Cerebellar cortex (tissue), 1 donor: Measurements from ENCODE around the gene HOXB8.
A peak's percentile ranks its signal among the peaks of the same experiment; 100 is the strongest.

Experiments
- DNase-seq: peaks from one replicate; pipeline ENCODE4 v3.0.0-alpha.2; 2015; ENCODE audit warnings: low spot score

Gene HOXB8

DNA sequence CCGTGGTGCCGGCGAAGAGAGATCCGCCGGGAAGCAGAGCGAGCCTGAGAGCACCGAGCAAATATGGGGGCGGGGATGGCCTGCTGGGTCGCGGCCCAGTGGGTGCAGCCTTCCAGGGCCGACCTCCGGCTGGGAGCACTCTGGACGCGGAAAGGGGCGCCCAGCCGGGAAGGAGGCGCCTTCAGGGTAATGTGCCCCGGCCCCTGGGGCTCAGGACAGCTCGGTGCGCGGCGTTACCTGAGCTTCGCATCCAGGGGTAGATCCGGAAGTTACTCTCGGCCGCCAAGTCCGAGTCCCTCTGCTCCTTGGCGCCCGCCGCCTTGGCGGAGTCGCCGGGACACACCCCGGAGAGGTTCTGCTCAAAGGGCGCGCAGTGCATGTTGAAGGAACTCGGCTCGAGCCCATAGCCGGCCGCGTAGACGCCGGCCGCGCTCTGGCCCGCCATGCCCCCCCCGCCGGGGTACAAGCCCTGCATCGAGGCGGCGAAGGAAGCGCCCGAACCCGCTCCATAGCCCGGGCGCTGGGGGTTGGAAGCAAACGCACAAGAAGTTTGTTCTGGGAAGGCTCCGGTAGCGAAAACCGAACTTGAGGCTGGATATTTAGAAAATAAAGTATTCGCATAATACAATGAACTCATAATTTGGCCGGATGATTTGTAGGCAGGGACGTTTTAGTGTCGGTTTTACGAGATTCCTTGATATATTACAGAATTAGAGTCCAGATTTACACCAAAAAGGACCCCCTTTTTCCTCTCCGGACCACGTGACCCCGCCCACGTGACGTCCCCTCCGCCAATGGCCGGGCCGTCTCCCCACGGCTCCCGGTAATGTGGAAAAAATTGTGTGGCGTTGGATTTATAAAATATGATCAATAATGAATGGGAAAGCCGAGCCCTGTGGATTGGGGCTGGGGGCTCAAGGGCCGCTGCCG lies 4.5 kb downstream of the HOXB8 start, which contains the start of gene HOXB7:
Gene HOXB7, minus strand, starts transcription at position 736 of the 930 bp plus-strand sequence. Its CDS starts 99 bp downstream, at position 637.
- peak; percentile 36 for DNase-seq

DNA sequence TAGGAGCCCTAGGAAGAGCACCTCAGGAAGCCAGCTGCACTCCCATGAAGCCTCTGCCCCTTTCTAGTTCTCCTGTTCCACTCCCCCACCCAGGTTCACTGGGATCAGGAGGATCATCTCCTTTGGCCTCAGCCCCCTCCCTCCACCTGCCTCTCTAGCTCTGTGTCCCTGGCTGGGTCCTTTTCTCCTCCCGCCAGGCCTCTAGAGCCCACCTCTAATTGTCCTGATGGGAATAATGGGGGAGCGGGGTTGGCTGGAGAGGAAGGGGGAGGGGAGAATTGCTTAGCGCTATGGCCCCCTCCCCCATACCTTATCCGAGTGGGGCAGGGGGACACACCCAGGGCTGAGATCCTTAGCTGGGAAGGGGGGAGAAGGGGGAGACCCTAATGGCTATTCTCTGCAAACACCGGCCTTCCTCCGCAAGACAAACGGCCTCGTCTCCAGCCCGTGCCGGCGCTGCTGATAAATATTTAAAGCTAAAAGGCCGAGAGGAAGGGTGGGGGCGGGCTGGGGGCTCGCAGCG lies 5.3 kb downstream of the HOXB8 start:
- no peak for DNase-seq

DNA sequence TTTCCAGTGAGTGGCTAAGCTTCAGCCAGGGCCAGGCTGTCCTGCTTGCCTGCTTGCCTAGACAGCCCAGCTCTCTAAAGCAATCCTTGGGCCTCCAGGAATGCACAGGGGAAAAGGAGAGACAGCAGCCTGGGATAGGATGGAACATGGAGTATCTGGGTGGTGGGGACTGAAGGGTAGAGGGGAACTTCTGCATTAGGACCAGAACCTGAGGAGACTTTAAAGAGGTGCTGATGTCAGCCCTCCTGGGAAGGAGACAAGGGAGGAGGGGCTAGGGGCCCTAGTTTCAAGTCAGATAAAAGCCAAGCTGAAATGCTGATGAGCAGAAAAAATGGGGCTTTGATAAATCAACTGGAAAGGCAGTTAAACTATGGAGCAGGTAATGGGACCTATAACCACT lies 6.1 kb downstream of the HOXB8 start:
- no peak for DNase-seq

DNA sequence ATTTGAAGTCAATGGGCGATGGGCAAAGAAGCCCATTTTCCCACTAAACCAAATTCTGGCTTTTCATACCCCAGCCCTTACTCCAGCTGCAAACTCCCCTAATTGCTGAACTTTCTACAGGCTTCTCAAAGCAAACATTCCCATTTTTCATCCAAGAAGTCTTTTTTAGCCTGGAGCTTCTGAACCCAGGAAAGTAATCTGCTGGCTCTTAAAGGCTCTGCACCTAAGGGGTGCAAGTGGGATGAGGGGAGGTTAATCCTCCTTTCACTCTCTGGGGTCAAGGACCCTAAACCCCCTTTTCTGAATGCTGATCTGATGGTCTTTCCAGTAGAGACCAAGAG lies 6.6 kb downstream of the HOXB8 start:
- DNase-seq: no peak

GRCh38 chr17:48606892-48607614 lies 8.0 kb downstream of the HOXB8 start:
- DNase-seq: no peak

DNA sequence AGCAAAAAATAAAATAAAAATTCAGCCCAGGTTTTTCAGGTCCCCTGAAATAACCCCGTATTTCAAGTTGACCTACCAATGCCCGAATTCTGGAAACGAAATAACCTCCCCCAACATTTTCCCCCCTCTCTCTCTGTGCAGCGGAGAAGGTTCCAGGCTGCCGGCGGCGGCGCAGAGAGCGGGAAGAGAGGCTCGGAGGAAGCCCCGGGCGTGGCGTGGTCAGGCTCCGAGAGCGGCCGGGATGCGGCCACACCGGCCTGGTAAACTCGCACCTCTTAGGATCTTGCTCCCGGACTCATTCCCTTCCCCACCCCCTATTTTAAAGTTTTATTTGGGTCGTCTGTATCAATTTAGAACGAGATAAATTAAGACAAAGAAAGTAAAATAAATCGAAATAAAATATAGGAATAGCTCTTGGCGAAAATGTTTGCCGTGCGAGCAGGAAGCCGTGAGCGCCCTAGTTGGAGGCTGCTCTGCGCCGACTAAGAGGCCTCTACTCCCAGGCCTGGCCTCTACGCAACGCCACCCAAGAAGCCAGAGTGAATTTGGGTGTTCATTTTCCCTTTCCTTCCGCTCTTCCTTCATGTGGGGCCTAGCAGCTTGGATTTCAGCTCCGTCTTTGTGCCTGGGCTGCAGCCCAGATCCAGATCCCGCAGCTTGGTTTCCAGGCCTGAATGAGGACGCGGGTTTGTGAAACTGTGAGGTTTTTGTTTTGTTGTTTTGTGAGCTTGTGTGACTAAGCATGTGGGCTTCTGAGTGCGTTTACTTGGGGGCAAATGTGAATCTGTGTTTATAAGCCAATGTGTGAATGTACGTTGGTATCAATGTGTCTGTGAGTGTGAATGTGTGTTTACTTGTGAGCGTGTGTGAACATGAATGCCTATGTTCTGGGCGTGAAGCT lies 8.9 kb downstream of the HOXB8 start:
- DNase-seq: no peak

- no peak for DNase-seq
These were observed 9.6 kb downstream of the HOXB8 start for GRCh38 chr17:48605409-48605919.

GRCh38 chr17:48604770-48605329 lies 10.2 kb downstream of the HOXB8 start, which contains the start of gene HOXB6:
Gene HOXB6, minus strand, starts transcription at chr17:48604986. Its CDS starts 6,836 bp downstream, at chr17:48598150.
- DNase-seq: no peak

DNA sequence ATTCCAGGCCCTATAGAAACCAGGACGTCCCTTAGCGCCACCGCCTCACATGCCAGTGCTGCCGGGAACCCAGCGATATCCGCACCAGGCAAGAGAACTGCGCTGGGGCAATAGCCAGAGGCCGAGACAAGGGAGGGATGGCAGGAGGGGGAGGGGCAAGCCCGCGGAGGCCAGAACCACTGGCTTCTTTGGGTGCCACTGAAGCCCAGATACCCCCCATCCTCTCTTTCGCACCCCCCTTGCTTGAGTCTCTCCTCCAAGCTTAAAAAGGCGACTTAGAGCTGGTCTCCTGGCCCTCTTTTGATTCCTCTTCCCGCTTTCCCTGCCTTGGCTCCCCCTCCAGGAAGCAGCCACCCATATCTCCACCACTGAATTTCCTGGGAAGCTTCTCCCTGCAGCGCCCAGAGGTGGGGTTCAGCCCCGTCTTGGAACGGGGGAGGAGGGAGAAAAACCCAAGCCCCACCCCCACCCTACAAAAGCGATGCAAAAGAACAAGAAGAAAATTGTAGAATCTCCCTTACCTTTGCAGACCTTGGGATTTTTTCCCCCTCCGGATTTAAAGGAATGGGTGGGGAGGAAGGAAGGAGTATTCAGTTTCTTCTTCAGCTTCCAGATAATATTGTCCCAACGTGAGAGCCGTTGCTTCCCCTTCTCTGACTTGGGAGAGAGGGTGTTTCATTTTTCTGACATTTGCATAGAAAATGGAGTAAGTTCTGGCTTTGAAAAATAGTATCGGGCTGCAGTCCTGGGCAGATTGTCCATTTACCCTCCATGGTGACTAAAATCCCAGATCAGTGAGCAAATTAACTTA lies 10.9 kb downstream of the HOXB8 start:
- DNase-seq: no peak

DNA sequence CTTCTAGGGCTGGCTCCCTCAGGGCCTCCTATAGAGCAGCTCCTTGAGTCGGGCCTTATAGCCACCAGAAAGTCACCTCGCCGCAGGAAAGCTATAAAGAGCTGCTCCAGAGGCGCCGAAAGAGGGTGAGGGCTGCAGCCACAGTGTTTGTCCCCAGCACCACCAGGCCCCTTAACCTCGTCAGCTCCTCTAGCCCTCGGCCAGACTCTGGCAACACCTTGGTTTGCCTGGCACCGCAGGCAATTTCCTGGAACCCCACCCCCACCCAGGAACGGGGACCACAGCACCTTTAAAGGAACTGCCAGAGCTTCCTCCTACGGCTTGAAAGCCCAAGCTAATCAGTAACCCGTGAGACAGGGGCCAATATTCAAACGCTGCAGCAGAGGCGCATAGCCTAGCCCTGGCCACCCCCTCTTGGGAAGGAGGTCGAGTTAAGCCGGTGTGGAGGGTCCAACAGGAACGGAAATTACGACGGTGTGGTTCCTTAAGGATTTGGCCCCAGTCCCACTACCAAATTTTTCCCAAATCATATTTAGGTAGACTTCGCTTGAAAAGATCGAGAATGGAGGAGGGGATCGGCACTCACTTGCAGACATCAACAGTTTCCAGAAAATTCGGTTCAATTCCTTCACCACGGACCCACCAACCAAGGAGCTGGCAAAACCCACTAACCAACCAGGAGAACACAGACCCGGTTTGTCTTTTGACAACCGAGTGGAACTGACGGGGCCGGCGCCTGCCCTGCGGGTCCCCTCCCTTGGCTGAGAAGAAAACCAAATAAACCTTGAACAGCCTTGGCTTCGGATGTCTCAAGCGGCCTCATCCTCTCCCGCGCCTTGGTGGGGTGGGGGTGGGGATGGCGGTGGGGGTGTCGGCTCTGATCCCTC lies 13.3 kb downstream of the HOXB8 start:
- no peak for DNase-seq

GRCh38 chr17:48601207-48601538 lies 13.9 kb downstream of the HOXB8 start:
- no peak for DNase-seq

- DNase-seq: no peak
These were observed 14.6 kb downstream of the HOXB8 start for GRCh38 chr17:48600244-48601098.

DNA sequence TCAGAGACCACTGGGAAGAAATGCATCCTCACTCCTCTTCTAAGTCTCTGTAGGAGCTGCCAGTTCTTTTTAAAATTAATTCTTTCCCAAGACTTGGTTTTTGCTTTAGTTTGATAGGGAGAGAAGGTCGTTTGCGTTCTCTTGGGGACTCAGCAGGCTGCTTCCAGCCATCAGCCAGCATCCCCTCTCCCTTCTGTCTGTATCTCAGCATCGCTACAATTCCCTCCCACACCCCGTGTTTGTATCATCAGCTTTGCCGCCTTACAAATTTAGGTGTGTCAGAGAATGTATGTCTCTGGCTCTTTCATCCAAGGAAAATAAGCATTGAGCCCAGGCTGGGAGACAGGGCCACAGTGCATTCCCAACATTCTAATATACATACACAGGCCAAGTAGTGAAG lies 15.7 kb downstream of the HOXB8 start:
- DNase-seq: no peak

- DNase-seq: no peak
These were observed 16.4 kb downstream of the HOXB8 start for GRCh38 chr17:48598736-48599135.

- no peak for DNase-seq
These were observed 17.1 kb downstream of the HOXB8 start for GRCh38 chr17:48597778-48598631.

GRCh38 chr17:48597528-48597777 lies 17.6 kb downstream of the HOXB8 start:
- no peak for DNase-seq

DNA sequence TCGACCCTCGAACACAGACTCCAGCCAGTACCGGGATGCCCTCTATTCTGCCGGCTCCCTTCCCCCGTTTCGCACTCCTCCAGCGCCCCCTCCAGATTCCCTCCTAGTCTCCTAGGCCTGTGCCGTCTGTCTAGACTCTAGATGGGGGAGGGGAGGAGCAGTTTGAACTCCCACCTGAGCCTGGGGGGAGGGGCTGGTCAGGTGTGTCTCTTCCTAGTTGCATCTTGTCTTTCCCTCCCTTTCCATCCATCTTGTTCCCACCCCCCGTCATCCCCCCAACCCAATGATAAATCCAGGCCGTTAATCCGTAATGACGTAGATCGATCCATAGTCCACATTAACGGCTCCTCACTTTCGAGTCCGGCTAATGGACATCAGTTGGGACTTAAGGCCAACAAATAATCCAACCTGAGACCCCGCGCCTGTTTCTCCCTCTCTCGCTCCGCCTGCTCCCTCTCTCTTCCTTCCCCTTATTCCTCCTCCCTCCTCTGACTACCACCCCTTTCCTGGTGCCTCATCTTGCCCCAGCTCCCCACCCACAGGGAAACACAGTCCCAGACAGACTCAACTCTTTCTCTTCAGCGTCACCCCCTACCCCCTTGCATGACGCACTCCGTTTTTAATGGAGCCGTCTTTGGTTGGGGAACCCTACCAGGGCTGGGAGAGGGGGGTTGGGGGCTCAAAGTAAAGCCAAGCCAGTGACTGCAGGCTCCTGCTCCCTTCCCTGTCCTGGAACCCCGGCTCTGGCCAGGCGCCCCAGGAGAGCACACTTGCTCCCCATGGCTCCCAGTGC lies 18.2 kb downstream of the HOXB8 start:
- DNase-seq: no peak
